ENCODE data around the gene B4GAT1.

Gene B4GAT1

GRCh38 chr11:66343176-66343575 is 4.3 kb downstream of the B4GAT1 start:
- no peak for DNase-seq (ENCODE audit: low read depth)
- no peak overlapping the region for H3K4me3 ChIP-seq (ENCODE audit: low read length)
- TF ChIP-seq CTCF (conservative IDR thresholded peaks at IDR 0.05; ENCODE audit: low read depth, low read length): no peak

GRCh38 chr11:66341502-66342126 is 5.8 kb downstream of the B4GAT1 start:
- DNase-seq (ENCODE audit: low read depth): no peak
- no peak overlapping the region for H3K4me3 ChIP-seq (ENCODE audit: low read length)
- TF ChIP-seq CTCF (conservative IDR thresholded peaks at IDR 0.05; ENCODE audit: low read depth, low read length): no peak

- DNase-seq (ENCODE audit: low read depth): no peak
- no peak overlapping the region for H3K4me3 ChIP-seq (ENCODE audit: low read length)
- no peak for TF ChIP-seq CTCF (conservative IDR thresholded peaks at IDR 0.05; ENCODE audit: low read depth, low read length)
Observed at GRCh38 chr11:66340596-66341501, 6.6 kb downstream of the B4GAT1 start.

GRCh38 chr11:66339686-66340483 is 7.5 kb downstream of the B4GAT1 start:
- no peak overlapping the region for H3K4me3 ChIP-seq (ENCODE audit: low read length)
- TF ChIP-seq CTCF (conservative IDR thresholded peaks at IDR 0.05; ENCODE audit: low read depth, low read length): no peak
- DNase-seq (ENCODE audit: low read depth): no peak

- DNase-seq (ENCODE audit: low read depth): no peak
- no peak overlapping the region for H3K4me3 ChIP-seq (ENCODE audit: low read length)
- TF ChIP-seq CTCF (conservative IDR thresholded peaks at IDR 0.05; ENCODE audit: low read depth, low read length): no peak
Observed at GRCh38 chr11:66339162-66339675, 8.2 kb downstream of the B4GAT1 start.

- no peak overlapping the region for H3K4me3 ChIP-seq (ENCODE audit: low read length)
- no peak for DNase-seq (ENCODE audit: low read depth)
- no peak for TF ChIP-seq CTCF (conservative IDR thresholded peaks at IDR 0.05; ENCODE audit: low read depth, low read length)
Observed at GRCh38 chr11:66338276-66339161, 8.9 kb downstream of the B4GAT1 start.
